Activated naive CD4-positive, alpha-beta T cell treated with anti-CD3 and anti-CD28 coated beads, Interleukin-2, amount 50 U/mL, for 24 hours (primary cell): ENCODE results near the gene LSM3.

Source experiments
- H3K27ac Mint-ChIP-seq: one replicate; pipeline ENCODE4 v1.8.0; 2021; ENCODE audit warnings: mild to moderate bottlenecking, mixed read lengths
- H3K27me3 Mint-ChIP-seq: one replicate; pipeline ENCODE4 v1.8.0; 2021; ENCODE audit warnings: mixed read lengths
- H3K36me3 Mint-ChIP-seq: one replicate; pipeline ENCODE4 v1.8.0; 2021; ENCODE audit warnings: mixed read lengths
- H3K4me1 Mint-ChIP-seq: one replicate; pipeline ENCODE4 v1.8.0; 2021; ENCODE audit warnings: mixed read lengths
- H3K4me3 Mint-ChIP-seq: one replicate; pipeline ENCODE4 v1.8.0; 2021; ENCODE audit warnings: mild to moderate bottlenecking, mixed read lengths
- H3K9me3 Mint-ChIP-seq: one replicate; pipeline ENCODE4 v1.8.0; 2021; ENCODE audit warnings: mixed read lengths

The LSM3 gene

DNA sequence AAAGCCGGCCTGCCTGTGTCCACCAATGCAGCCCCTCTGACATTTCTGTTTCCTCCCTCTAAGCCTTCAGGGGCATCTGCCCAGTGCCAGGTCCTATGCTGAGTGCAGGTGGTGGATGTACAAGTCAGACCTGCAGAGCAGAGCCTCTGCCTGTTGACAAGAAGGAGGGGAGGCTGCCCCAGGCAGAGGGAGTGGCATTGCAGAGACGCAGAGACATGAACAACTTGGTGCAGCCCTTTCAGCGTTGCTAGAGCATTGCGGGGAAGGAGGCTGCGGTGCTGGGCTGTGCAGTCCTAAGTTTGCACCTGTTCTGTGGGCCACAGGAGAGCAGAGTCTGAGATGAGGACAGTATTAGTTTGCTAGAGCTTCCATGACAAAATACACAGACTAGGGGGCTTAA lies 65.2 kb downstream of the LSM3 start:
- Mint-ChIP-seq H3K36me3 (no peaks in the 10 kb centered on the region), H3K4me1 (no peaks in the 10 kb centered on the region), H3K27ac (no peak overlapping the region), H3K4me3 (no peak overlapping the region), H3K27me3 (peaks cover 5% of the 10 kb centered on the region), H3K9me3 (no peaks in the 10 kb centered on the region)

DNA sequence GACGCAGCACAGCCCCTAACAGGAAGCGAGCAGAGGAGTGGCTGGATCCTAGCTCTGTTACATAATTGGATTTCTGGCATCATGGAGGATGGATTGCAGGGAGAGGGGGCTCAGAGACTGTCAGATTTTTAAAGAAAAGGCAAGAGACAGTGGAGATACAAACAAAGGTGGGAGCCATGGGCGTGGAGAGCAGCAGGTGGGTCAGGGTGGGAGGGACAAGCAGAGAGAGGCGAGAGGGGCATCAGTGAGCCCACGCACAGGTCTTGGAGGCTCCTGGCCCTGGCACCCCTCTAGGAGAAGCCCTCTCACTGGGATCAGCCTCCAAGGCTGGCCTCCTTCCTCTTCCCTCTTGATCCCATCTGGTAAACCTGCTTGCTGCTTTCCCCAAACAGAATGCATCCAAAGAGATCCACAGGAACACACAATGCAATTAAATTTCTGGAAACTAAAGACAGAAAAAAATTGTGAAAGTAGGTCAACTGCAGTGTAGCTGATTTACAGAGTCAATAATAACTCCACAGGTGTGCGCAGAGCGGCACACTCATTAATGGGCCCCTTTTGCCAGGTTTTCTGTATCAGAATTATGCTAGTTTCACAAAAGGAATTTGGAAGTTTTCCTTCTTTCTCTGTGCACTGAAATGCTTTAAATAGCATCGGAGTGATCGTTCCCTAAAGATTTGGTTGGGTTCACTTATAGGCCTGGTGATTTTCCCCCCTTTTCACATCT lies 66.1 kb downstream of the LSM3 start:
- Mint-ChIP-seq H3K4me1 (no peaks in the 10 kb centered on the region), H3K27ac (no peak overlapping the region), H3K4me3 (no peak overlapping the region), H3K36me3 (no peaks in the 10 kb centered on the region), H3K27me3 (peaks cover 5% of the 10 kb centered on the region), H3K9me3 (no peaks in the 10 kb centered on the region)

GRCh38 chr3:14245248-14245639 lies 66.6 kb downstream of the LSM3 start:
- Mint-ChIP-seq H3K27ac (no peak overlapping the region), H3K27me3 (peaks cover 5% of the 10 kb centered on the region), H3K36me3 (no peaks in the 10 kb centered on the region)

GRCh38 chr3:14245822-14246221 lies 67.2 kb downstream of the LSM3 start:
- Mint-ChIP-seq H3K9me3 (no peaks in the 10 kb centered on the region), H3K27me3 (peaks cover 5% of the 10 kb centered on the region), H3K36me3 (no peaks in the 10 kb centered on the region), H3K4me1 (no peaks in the 10 kb centered on the region), H3K4me3 (no peak overlapping the region), H3K27ac (no peak overlapping the region)

More at GRCh38 chr3:14245248-14245639, 66.6 kb downstream of the LSM3 start:
- Mint-ChIP-seq H3K4me1 (no peaks in the 10 kb centered on the region), H3K4me3 (no peak overlapping the region), H3K9me3 (no peaks in the 10 kb centered on the region)

- H3K4me1 Mint-ChIP-seq, result no peaks in the 10 kb centered on the region
Observed at GRCh38 chr3:14246414-14246813, 67.8 kb downstream of the LSM3 start.

GRCh38 chr3:14248477-14248848 lies 69.8 kb downstream of the LSM3 start:
- no peak overlapping the region for H3K27ac Mint-ChIP-seq
- peaks cover 4% of the 10 kb centered on the region for H3K27me3 Mint-ChIP-seq
- H3K4me3 Mint-ChIP-seq, result no peak overlapping the region
- no peaks in the 10 kb centered on the region for H3K36me3 Mint-ChIP-seq
- no peaks in the 10 kb centered on the region for H3K4me1 Mint-ChIP-seq
- no peaks in the 10 kb centered on the region for H3K9me3 Mint-ChIP-seq

More at GRCh38 chr3:14246414-14246813, 67.8 kb downstream of the LSM3 start:
- no peaks in the 10 kb centered on the region for H3K36me3 Mint-ChIP-seq
- H3K9me3 Mint-ChIP-seq, result no peaks in the 10 kb centered on the region
- H3K27me3 Mint-ChIP-seq, result peaks cover 5% of the 10 kb centered on the region
- H3K4me3 Mint-ChIP-seq, result no peak overlapping the region
- no peak overlapping the region for H3K27ac Mint-ChIP-seq

DNA sequence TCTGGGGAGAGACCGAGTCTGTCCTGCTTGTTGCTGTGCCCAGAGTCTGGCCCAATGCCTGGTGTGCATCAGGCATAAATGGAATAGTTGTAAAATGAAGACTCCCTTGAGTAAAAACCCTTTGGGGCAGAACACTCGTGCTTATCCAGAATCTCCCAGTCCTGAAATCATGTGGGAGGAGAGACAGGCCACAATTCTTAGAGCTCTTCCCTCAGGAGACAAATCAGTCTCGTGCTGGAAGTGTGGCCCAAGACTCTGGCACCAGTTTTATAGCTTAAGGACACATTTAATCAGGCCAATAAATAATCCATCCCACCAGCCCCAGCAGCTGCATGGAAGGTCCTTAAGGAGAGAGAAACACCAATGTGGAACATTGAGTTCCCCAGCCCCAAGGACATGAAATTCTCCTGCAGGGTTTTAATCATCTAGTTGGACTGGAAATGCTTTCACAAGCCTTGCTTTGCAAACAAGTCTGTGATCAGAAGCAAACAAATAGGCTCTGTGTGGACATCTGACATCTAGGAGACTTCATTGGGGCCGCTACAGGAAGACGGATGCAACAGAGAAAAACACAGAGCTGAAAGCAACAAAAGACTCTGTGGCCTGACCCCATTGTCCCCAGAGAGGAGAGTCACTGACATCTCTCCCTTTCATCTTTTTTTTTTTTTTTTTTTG lies 70.4 kb downstream of the LSM3 start:
- H3K27ac Mint-ChIP-seq, result no peak overlapping the region
- H3K27me3 Mint-ChIP-seq, result peaks cover 4% of the 10 kb centered on the region
- H3K36me3 Mint-ChIP-seq, result no peaks in the 10 kb centered on the region
- no peaks in the 10 kb centered on the region for H3K9me3 Mint-ChIP-seq
- no peak overlapping the region for H3K4me3 Mint-ChIP-seq
- no peaks in the 10 kb centered on the region for H3K4me1 Mint-ChIP-seq
